Liver (tissue), 9 donors: ENCODE data around the gene GP1BB. TPM values are rescaled to one million over a fixed set of nuclear protein-coding genes. Genes with fewer than 3 reads are reported as not detected.

Experiments used
- DNase-seq: peaks from one replicate; pipeline ENCODE4 v3.0.0-alpha.2; 2017; ENCODE audit warnings: low spot score
- H3K27ac ChIP-seq, 2 donors: one replicate each; pipeline ENCODE4 v1.7.0; 2013; ENCODE audit warnings: inconsistent platforms in 2 of 2, low read length in 2 of 2, control low read depth in 1 of 2, low read depth in 1 of 2, mild to moderate bottlenecking in 1 of 2
- H3K27me3 ChIP-seq, 4 donors: one replicate each; pipeline versions ENCODE4 v1.6.1 to v1.7.0; 2013; ENCODE audit warnings: low read length in 3 of 4, inconsistent platforms in 1 of 4, mild to moderate bottlenecking in 1 of 4, moderate library complexity in 1 of 4; ENCODE audit not compliant: control insufficient read depth in 4 of 4, insufficient read depth in 4 of 4
- H3K36me3 ChIP-seq, 4 donors: one replicate each; pipeline versions ENCODE4 v1.6.1 to v1.7.0; 2013; ENCODE audit warnings: low read length in 3 of 4, mild to moderate bottlenecking in 3 of 4, low read depth in 1 of 4, moderate library complexity in 1 of 4; ENCODE audit not compliant: control insufficient read depth in 4 of 4, insufficient read depth in 3 of 4
- H3K4me1 ChIP-seq, 4 donors: one replicate each; pipeline versions ENCODE4 v1.6.1 to v1.7.0; 2013; ENCODE audit warnings: low read length in 3 of 4, mild to moderate bottlenecking in 3 of 4, moderate library complexity in 1 of 4; ENCODE audit not compliant: control insufficient read depth in 4 of 4, insufficient read depth in 4 of 4
- H3K4me3 ChIP-seq, 3 donors: one replicate each; pipeline versions ENCODE4 v1.6.1 to v1.7.0; 2013; ENCODE audit warnings: low read length in 3 of 3, control low read depth in 1 of 3, low read depth in 1 of 3, mild to moderate bottlenecking in 1 of 3
- H3K9ac ChIP-seq, 2 donors: one replicate each; pipeline ENCODE4 v1.7.0; 2013; ENCODE audit warnings: low read length in 2 of 2, mild to moderate bottlenecking in 2 of 2, moderate library complexity in 2 of 2, control low read depth in 1 of 2, low read depth in 1 of 2
- H3K9me3 ChIP-seq, 4 donors: one replicate each; pipeline versions ENCODE4 v1.6.1 to v1.7.0; 2013; ENCODE audit warnings: low read length in 3 of 4; ENCODE audit not compliant: control insufficient read depth in 4 of 4
- CTCF ChIP-seq: fragments of 150-350 bp; IDR thresholded peaks from 2 replicates; pipeline ENCODE4 v1.5.1; 2017; ENCODE audit warnings: improper control_type of control experiment, low read depth, low read length; ENCODE audit not compliant: missing input control
- EGR1 ChIP-seq, 2 donors: IDR thresholded peaks; 2 replicates each; pipeline ENCODE4 v1.6.1; 2016 to 2018; ENCODE audit warnings: antibody characterized with exemption in 2 of 2, low read depth in 2 of 2
- FOXA1 ChIP-seq: IDR thresholded peaks from 2 replicates; pipeline ENCODE4 v1.6.1; 2016; ENCODE audit warnings: antibody characterized with exemption
- FOXA2 ChIP-seq: IDR thresholded peaks from 2 replicates; pipeline ENCODE4 v1.6.1; 2016; ENCODE audit warnings: antibody characterized with exemption
- GABPA ChIP-seq, 2 donors: IDR thresholded peaks in 1 of 2; conservative IDR thresholded peaks in 1 of 2; 2 replicates each; pipeline ENCODE4 v1.6.1; 2016; ENCODE audit warnings: antibody characterized with exemption in 2 of 2, mild to moderate bottlenecking in 1 of 2, moderate library complexity in 1 of 2
- HNF4A ChIP-seq, 2 donors: conservative IDR thresholded peaks; 2 replicates each; pipeline ENCODE4 v1.6.1; 2016; ENCODE audit warnings: antibody characterized with exemption in 2 of 2, mild to moderate bottlenecking in 2 of 2
- NR2F2 ChIP-seq: IDR thresholded peaks from 2 replicates; pipeline ENCODE4 v1.6.1; 2016; ENCODE audit warnings: antibody characterized with exemption
- RAD21 ChIP-seq, 2 donors: IDR thresholded peaks; 2 replicates each; pipeline ENCODE4 v1.6.1; 2016; ENCODE audit warnings: antibody characterized with exemption in 2 of 2, mild to moderate bottlenecking in 2 of 2
- RXRA ChIP-seq, 2 donors: IDR thresholded peaks; 2 replicates each; pipeline ENCODE4 v1.6.1; 2017 to 2018; ENCODE audit warnings: antibody characterized with exemption in 2 of 2, mild to moderate bottlenecking in 1 of 2
- SP1 ChIP-seq: IDR thresholded peaks from 2 replicates; pipeline ENCODE4 v1.6.1; 2018; ENCODE audit warnings: antibody characterized with exemption, mild to moderate bottlenecking
- WGBS: extraction: QIAGEN DNeasy Blood & Tissue Kit; methylation state at CpG from one replicate; pipeline ENCODE4 v1.1.7; 2013; 5-methylcytosine and 5-hydroxymethylcytosine counted together
- polyA plus RNA-seq, 2 donors: library from polyadenylated mRNA; stranded (reverse) in 1 of 2; unstranded in 1 of 2; fragments of 200-250 nt in 1 of 2; fragments of >200 nt in 1 of 2; fragmentation: Nextera tagmentation in 1 of 2; extraction: Ambion mirVana in 1 of 2; gene quantifications; one replicate each; pipeline versions ENCODE4 v1.2.1 to v1.2.3, GENCODE V29; 2013 to 2015
- total RNA-seq, 2 donors: library from RNA; depleted of rRNA; stranded (reverse); fragments of >200 nt; gene quantifications; one replicate each; pipeline ENCODE4 v1.2.3, GENCODE V29; 2014
- TF ChIP-seq, protein P1 (sequence below): IDR thresholded peaks from 2 replicates; pipeline ENCODE4 v1.6.1; 2016; ENCODE audit warnings: antibody characterized with exemption
- TF ChIP-seq, protein P2 (sequence below): IDR thresholded peaks from 2 replicates; pipeline ENCODE4 v1.6.1; 2016; ENCODE audit warnings: antibody characterized with exemption
- donor health status: healthy.
- donor health status: healthy.
- donor health status: healthy.
- donor health status: healthy.
- donor health status: healthy.

The GP1BB gene
- total and polyA plus RNA-seq, 4 donors: 0.38 to 5.7 (median 0.51) TPM; not detected in 1

- no peaks in the 10 kb centered on the region for H3K9me3 ChIP-seq
- H3K27ac ChIP-seq: no peak overlapping the region
- WGBS: 5% methylated on average over 36 of the region's 36 CpGs
- no peak for DNase-seq
- H3K36me3 ChIP-seq: peaks cover 0 to 1% (median 0%) of the 10 kb centered on the region in 4 donors
- H3K4me1 ChIP-seq: peaks cover 1 to 31% (median 5%) of the 10 kb centered on the region in 4 donors
- no peak for TF ChIP-seq HNF4A (conservative IDR thresholded peaks at IDR 0.05)
- TF ChIP-seq, protein P1, sequence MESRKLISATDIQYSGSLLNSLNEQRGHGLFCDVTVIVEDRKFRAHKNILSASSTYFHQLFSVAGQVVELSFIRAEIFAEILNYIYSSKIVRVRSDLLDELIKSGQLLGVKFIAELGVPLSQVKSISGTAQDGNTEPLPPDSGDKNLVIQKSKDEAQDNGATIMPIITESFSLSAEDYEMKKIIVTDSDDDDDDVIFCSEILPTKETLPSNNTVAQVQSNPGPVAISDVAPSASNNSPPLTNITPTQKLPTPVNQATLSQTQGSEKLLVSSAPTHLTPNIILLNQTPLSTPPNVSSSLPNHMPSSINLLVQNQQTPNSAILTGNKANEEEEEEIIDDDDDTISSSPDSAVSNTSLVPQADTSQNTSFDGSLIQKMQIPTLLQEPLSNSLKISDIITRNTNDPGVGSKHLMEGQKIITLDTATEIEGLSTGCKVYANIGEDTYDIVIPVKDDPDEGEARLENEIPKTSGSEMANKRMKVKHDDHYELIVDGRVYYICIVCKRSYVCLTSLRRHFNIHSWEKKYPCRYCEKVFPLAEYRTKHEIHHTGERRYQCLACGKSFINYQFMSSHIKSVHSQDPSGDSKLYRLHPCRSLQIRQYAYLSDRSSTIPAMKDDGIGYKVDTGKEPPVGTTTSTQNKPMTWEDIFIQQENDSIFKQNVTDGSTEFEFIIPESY: no peak
- TF ChIP-seq GABPA (IDR thresholded peaks at IDR 0.05 in 1 of 2, conservative IDR thresholded peaks at IDR 0.05 in 1 of 2): no peak
- no peak for TF ChIP-seq EGR1 (IDR thresholded peaks at IDR 0.05; ENCODE audit: low read depth in 2 of 2)
- TF ChIP-seq, protein P2, sequence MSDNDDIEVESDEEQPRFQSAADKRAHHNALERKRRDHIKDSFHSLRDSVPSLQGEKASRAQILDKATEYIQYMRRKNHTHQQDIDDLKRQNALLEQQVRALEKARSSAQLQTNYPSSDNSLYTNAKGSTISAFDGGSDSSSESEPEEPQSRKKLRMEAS: no peak
- TF ChIP-seq NR2F2: no peak
- no peak for TF ChIP-seq RAD21 (IDR thresholded peaks at IDR 0.05)
- no peak overlapping the region for H3K9ac ChIP-seq
- peak overlapping the region in 1 of 3 donors; percentile 44 for H3K4me3 ChIP-seq
- peaks cover 5 to 9% (median 8%) of the 10 kb centered on the region in 4 donors for H3K27me3 ChIP-seq
Measured at GRCh38 chr22:19766240-19766510, 42.8 kb downstream of the GP1BB start.

DNA sequence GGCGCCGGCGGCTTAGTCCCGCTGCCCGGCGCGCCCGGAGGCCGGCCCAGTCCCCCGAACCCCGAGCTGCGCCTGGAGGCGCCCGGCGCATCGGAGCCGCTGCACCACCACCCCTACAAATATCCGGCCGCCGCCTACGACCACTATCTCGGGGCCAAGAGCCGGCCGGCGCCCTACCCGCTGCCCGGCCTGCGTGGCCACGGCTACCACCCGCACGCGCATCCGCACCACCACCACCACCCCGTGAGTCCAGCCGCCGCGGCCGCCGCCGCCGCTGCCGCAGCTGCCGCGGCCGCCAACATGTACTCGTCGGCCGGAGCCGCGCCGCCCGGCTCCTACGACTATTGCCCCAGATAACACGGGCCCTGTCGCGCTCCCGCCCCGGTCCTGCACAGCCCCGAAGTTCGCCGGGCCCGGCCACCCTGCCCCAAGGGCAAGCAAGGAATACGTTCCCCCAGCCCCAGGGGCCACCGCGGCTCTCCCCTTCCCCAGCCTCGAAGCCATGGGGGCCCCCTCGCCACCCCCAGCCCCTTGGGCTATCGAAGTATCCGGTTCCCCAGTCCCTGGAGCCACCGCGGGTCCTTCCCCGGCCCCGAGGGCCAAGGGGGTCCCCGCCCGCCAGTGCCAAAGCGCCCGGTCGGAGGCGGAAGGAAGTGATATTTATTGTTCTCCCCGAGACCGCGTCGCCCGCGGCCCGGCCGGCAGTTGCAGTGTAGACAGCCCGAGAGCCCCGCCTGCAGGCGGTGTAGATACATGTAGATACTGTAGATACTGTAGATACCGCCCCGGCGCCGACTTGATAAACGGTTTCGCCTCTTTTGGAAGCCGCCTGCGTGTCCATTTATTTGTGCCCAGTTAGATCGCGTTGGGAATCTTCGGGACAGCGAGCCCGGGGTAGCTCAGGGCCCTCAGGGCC is 43.4 kb downstream of the GP1BB start:
- H3K4me1 ChIP-seq: peaks cover 0 to 29% (median 5%) of the 10 kb centered on the region in 4 donors
- H3K27ac ChIP-seq: no peak overlapping the region
- H3K27me3 ChIP-seq: peaks cover 5 to 9% (median 8%) of the 10 kb centered on the region in 4 donors
- H3K9me3 ChIP-seq: no peaks in the 10 kb centered on the region
- peak overlapping the region in 1 of 3 donors; percentile 44 for H3K4me3 ChIP-seq
- no peak overlapping the region for H3K9ac ChIP-seq
- no peak for TF ChIP-seq FOXA2
- TF ChIP-seq RAD21 (IDR thresholded peaks at IDR 0.05): peak; percentile 26 to 31
- peak; percentile 24 for TF ChIP-seq CTCF
- no peak for DNase-seq
- peaks cover 0 to 1% (median 0%) of the 10 kb centered on the region in 4 donors for H3K36me3 ChIP-seq
- 2% methylated on average over 103 of the region's 103 CpGs for WGBS

DNA sequence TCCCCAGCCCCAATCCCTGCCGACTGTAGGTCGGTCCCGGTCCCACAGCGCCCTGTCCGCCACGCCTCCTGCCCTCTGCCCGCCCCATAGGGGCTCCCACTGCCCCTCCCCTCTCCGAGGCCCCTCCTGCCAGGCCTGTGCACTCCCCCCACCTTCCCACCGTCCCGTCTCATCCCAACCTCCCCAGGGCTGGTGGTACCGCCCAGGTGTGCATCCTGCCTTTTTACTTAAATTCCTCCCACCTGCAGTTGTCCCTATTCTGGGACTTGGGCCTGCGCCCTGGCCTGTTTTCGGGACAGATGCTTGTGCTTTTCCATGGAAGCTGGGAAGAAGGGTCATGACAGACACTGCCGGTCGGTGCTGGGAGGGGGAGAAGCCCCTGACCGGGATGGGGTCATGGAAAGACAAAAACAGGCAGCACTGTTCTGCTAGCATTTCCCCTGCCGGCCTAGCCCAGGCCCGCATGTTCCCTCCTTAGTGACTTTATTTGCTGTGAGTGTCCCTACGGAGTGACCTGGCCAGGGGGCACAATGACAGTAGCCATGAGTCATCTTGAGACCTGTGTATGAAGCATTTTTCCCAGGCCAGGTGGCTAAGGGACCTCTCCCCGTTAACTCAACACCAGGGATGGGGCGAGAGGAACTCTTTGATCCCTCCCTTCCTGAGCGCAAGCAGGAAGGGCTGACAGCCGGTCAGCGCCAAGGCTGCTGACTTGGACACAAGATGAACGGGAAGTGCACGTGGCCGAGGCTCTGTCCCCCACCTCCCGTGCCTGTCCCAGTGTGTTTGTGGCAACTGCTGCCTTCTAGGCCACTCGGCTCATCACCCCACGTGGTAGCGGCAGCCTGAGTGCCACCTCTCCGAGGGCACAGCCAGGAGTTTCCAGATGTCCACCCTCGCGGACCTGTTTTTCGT is 44.3 kb downstream of the GP1BB start:
- Histone ChIP-seq H3K4me3 (peak overlapping the region in 1 of 3 donors; percentile 44), H3K9me3 (no peaks in the 10 kb centered on the region), H3K36me3 (peaks cover 0 to 1% (median 0%) of the 10 kb centered on the region in 4 donors), H3K27ac (no peak overlapping the region), H3K4me1 (peaks cover 0 to 29% (median 5%) of the 10 kb centered on the region in 4 donors), H3K9ac (no peak overlapping the region), H3K27me3 (peaks cover 5 to 9% (median 8%) of the 10 kb centered on the region in 4 donors)
- DNase-seq: no peak
- 21% methylated on average over 35 of the region's 35 CpGs for WGBS
- TF ChIP-seq SP1: no peak
- no peak for TF ChIP-seq FOXA1
- no peak for TF ChIP-seq RXRA (IDR thresholded peaks at IDR 0.05)
- peak; percentile 29 for TF ChIP-seq NR2F2
